AG08395 (cell line): ENCODE data around the gene FBXL2.

Experiments used
- DNase-seq: peaks from one replicate; pipeline ENCODE4 v3.0.0; 2012; ENCODE audit warnings: mixed read lengths, low spot score

FBXL2 gene

GRCh38 chr3:33277193-33277882, at the start of gene FBXL2:
Gene FBXL2, plus strand, starts transcription at chr3:33277442. Its CDS starts 71 bp downstream, at chr3:33277513.
- peak; percentile 71 for DNase-seq

- no peak for DNase-seq
Measured at GRCh38 chr3:33229066-33229465, 48.2 kb upstream of the FBXL2 start.

- DNase-seq = no peak
Measured at GRCh38 chr3:33229947-33230346, 47.3 kb upstream of the FBXL2 start.

- DNase-seq = no peak
Measured at GRCh38 chr3:33231756-33232465, 45.3 kb upstream of the FBXL2 start.

GRCh38 chr3:33233884-33234283, 43.4 kb upstream of the FBXL2 start:
- DNase-seq = no peak

- no peak for DNase-seq
Measured at GRCh38 chr3:33236005-33236404, 41.2 kb upstream of the FBXL2 start.

GRCh38 chr3:33237439-33237838, 39.8 kb upstream of the FBXL2 start:
- no peak for DNase-seq

- no peak for DNase-seq
Measured at GRCh38 chr3:33238923-33239322, 38.3 kb upstream of the FBXL2 start.

GRCh38 chr3:33240261-33240660, 37.0 kb upstream of the FBXL2 start:
- DNase-seq = no peak

- DNase-seq = no peak
Measured at GRCh38 chr3:33246786-33247185, 30.5 kb upstream of the FBXL2 start.

- no peak for DNase-seq
Measured at GRCh38 chr3:33250712-33251111, 26.5 kb upstream of the FBXL2 start.

GRCh38 chr3:33256249-33256648, 21.0 kb upstream of the FBXL2 start:
- DNase-seq = no peak

GRCh38 chr3:33260104-33260503, 17.1 kb upstream of the FBXL2 start:
- DNase-seq = no peak

- DNase-seq = no peak
Measured at GRCh38 chr3:33269385-33269784, 7.9 kb upstream of the FBXL2 start.

GRCh38 chr3:33271324-33271723, 5.9 kb upstream of the FBXL2 start:
- no peak for DNase-seq

GRCh38 chr3:33273628-33274027, 3.6 kb upstream of the FBXL2 start:
- no peak for DNase-seq

GRCh38 chr3:33278163-33278562, 921 bp downstream of the FBXL2 start:
- no peak for DNase-seq

GRCh38 chr3:33287672-33288282, 10.5 kb downstream of the FBXL2 start:
- DNase-seq = no peak

GRCh38 chr3:33299395-33300081, 22.3 kb downstream of the FBXL2 start:
- peak; percentile 57 for DNase-seq

GRCh38 chr3:33312361-33312760, 35.1 kb downstream of the FBXL2 start:
- no peak for DNase-seq

- no peak for DNase-seq
Measured at GRCh38 chr3:33313331-33313730, 36.1 kb downstream of the FBXL2 start.

- no peak for DNase-seq
Measured at GRCh38 chr3:33314993-33315392, 37.8 kb downstream of the FBXL2 start.

GRCh38 chr3:33315826-33316225, 38.6 kb downstream of the FBXL2 start:
- DNase-seq = peak; percentile 5
